HG02852 (cell line): ENCODE measurements around the gene C20orf96.
"Not testable (repeated sequence)": the region's sequence is repeated elsewhere in the genome, so short reads cannot be mapped to it uniquely, and the experiment has no call there.

Experiments used
- ATAC-seq: cut with Tn5 transposase; IDR thresholded peaks from one replicate; pipeline ENCODE4 v1.9.1; 2021; ENCODE audit warnings: mild to moderate bottlenecking, moderate library complexity; ENCODE audit not compliant: unreplicated experiment

C20orf96 gene

GRCh38 chr20:278607-279571 lies 11.7 kb downstream of the C20orf96 start:
- ATAC-seq: no peak

GRCh38 chr20:278181-278580 lies 12.4 kb downstream of the C20orf96 start:
- no peak for ATAC-seq

- ATAC-seq: no peak
These were observed 13.1 kb downstream of the C20orf96 start for GRCh38 chr20:277496-277781.

GRCh38 chr20:276620-277495 lies 13.7 kb downstream of the C20orf96 start:
- ATAC-seq: no peak

DNA sequence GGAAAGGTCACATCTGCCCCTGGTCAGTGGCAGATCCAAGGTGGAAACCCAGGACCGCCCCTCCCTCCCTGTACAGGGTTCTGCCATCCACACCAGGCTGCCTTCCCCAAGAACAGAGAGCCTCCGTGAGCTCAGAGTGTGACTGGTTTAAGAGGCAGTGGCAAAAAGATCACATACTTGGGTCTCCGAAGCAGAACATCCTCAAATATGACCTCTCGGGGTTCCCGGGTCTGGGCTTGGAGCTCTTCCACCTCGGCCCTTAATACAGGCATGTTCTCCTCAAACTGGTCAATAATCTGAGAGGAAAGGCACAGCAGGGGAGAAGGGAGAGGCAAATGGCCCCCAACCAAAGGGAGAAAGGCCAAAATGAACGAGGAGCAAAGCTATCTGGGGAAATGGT lies 14.8 kb downstream of the C20orf96 start:
- no peak for ATAC-seq

DNA sequence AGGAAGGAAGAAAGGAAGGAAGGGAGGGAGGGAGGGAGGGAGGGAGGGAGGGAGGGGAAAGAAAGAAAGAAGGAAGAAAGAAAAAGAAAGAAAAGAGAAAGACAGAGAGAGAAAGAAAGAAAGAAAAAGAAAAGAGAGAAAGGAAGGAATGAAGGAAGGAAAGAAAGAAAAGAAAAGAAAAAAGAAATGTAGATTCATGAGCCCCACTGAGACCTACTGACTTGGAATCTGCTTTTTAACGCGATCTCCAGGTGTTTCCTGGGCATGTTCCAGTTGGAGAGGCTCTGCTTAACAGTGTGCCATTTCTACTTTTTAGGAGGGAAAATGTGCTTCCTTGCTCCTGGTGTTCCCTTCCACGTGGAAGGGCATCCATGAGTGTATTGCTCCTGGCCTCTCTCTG lies 16.7 kb downstream of the C20orf96 start:
- no peak for ATAC-seq

DNA sequence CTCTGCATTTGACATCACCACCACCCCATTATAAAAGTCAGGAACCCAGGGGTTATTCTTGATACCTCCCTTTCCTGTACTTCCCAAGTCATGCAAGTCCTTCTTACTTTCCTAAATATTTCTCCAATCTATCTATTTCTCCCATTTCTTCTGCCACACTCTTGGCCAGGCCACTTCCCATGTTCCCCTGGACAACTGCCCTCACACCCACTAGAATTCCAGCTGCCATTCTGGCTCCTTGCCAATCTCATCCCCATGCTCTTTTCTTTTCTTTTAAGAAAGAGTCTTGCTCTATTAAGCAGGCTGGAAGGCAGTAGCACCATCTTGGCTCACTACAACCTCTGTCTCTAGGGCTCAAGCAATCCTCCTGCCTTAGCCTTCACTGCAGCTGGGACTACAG lies 17.8 kb downstream of the C20orf96 start:
- no peak for ATAC-seq

DNA sequence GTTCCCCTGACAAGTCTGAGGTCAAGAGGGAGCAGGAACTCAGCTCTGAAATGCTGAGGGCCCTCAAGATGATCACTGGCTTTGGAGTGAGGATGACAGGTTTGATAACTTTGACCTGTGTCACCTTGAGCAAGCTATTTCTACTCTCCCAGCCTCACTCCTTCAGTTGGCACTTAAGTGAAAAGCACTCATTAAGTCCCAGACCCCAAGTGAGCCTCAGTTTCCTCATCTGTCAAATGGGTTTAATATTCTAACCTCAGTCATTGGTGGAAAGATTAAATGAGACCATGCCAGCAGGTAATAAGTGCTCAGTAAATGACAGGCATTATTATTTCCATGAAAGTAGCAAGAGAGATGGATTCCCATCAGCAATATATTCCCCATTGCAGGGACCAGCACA lies 19.0 kb downstream of the C20orf96 start:
- no peak for ATAC-seq

GRCh38 chr20:271069-271468 lies 19.5 kb downstream of the C20orf96 start:
- no peak for ATAC-seq

DNA sequence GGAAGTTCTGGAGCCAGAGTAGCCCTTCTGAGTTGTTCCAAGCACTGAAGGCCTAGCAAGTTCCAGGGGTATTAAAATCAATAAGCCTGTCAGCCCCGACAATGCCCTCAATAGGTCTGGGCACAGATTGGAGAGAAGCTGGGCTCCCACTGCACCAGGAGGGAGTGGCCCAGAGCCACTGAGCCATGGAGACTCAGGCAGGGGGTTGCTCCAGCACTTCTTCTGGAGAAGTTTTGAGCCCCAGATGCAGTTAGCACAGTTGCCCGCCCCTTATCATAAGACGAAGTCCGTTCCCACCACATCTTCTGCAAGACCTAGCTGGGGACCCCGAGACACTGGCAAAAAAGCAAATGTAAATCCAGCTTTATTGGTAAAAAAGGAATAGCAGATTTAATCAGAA lies 20.0 kb downstream of the C20orf96 start:
- no peak for ATAC-seq

- peak; percentile 76 for ATAC-seq
These were observed 23.7 kb downstream of the C20orf96 start for GRCh38 chr20:266596-267562.

GRCh38 chr20:263701-264100 lies 26.8 kb downstream of the C20orf96 start:
- ATAC-seq: no peak

GRCh38 chr20:259981-260380 lies 30.6 kb downstream of the C20orf96 start:
- ATAC-seq: no peak

DNA sequence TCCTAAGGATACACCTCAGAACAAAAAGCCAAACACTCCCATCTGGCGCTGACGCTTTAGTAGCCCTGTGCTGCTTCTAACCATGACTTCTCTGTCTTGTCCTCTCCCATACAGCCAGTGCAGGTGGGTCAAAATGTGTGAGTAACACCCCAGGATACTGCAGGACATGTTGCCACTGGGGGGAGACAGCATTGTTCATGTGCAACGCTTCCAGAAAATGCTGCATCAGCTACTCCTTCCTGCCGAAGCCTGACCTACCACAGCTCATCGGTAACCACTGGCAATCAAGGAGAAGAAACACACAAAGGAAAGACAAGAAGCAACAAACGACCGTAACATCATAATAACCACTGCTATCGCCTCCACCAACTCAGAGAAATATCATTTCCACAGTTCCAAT lies 31.6 kb downstream of the C20orf96 start:
- ATAC-seq: no peak

DNA sequence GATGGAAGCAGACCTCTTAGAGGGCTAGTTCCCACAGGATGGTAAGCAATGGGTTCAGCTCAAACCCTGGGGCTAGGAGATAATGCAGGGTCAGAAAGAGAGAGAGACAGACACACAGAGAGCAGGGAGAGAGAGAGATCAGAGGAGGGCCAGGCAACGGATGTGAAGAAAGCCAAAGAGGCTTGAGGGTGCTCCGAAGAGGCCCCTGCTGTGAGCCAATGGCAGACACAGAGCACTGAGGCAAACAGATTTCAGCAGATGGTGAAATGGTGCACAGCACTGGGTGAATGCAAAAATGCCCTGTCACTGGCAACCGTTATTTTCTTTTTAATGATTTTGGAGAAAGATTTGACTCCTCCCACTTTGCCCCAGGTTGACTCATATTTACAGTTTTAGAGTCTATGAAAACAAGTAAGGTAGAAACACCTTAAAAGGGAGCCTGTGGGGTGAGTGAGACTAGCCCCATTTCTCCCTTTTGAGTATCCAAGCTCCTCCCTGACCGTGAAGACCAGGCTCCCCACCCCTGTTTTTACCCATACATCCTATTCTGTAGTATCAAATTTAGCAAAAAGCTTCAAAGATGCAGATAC lies 32.2 kb downstream of the C20orf96 start:
- ATAC-seq: no peak

DNA sequence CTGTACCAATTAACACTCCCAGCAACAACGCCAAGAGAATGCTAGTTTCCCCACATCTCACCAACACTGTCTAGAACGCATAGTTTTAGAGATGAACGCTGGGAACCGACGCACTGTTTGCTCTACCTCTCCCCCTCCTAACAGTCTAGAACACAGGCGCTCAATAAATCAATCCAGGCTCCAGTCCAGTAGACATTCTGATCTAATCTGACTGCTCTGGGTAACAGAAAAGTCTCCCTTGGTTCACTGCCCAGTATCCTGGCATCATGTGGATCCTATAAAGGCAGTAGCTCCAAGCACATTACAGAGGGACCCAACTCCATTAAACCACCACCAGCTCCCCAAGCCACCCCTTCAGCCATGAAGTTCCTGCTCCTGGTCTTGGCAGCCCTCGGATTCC lies 33.1 kb downstream of the C20orf96 start, which contains the start of gene DEFB132:
DEFB132 (plus strand) TSS at position 306 of the 400 bp plus-strand sequence; CDS start at position 361, 55 bp downstream.
- no peak for ATAC-seq

DNA sequence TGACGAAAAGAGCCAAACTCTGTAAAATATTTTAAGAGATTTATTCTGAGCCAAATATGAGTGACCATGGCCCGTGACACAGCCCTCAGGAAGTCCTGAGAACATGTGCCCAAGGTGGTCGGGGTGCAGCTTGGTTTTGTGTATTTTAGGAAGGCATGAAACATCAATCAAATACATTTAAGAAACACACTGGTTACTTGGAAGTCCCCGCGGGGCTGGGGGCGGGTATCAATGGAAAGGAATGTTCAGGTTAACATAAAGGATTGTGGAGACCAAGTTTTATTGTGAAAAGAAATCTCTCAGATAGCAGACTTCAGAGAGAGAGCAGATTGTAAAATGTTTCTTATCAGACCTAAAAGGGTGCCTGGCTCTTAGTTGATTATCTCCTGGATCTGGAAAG lies 37.1 kb downstream of the C20orf96 start:
- ATAC-seq: not testable (repeated sequence)

GRCh38 chr20:252801-253200 lies 37.7 kb downstream of the C20orf96 start:
- ATAC-seq: no peak

DNA sequence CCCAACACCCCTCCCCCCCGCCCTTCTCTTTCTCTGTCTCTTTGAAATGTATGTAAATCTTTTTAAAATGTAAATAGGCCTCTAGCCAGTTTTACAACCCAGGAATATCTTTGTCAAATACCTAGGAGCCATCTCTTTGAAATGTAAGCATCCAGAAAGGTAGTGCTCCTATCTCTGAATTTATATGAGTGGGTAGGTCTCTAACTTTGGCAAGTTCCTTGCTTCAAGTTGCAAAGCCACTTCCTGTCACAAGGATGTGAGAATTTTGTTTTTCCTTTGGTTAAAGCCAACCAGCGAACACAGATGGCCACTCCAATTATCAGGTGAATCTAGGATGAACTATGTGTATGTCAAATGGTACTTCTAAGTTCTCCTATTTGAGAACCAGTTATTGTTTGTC lies 39.2 kb downstream of the C20orf96 start:
- ATAC-seq: no peak

- ATAC-seq: no peak
These were observed 47.6 kb downstream of the C20orf96 start for GRCh38 chr20:242905-243304.
